ENCODE data around the gene DUSP15. TPM values are rescaled to one million over a fixed set of nuclear protein-coding genes. Genes with fewer than 3 reads are reported as not detected.
A peak's percentile ranks its signal among the peaks of the same experiment; 100 is the strongest.

Gene DUSP15
- total and polyA plus RNA-seq, 5 donors from 2014 or later = not detected

DNA sequence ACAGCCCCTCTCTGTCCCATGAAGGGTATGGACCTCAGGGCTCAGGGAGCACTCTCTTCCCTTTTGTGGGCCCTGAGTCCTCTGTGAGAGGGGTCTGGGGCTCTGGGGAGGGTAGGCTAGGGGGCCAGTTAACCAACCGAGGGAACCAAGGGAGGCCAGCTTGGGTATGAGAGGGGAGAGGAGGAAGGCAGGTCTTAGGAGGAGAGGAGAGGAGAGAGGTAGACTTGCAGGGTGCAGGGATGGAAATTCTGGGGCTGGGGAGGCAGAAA is 720 bp downstream of the DUSP15 start:
- Mint-ChIP-seq H3K36me3 (no peaks in the 10 kb centered on the region), H3K4me3 (peak overlapping the region; percentile 27 to 89 (median 85)), H3K27ac (peak overlapping the region in 1 of 3 donors; percentile 15), H3K9me3 (peaks cover 0 to 2% (median 0%) of the 10 kb centered on the region in 7 donors), H3K27me3 (peaks cover 64% of the 10 kb centered on the region), H3K4me1 (peaks cover 0 to 14% (median 2%) of the 10 kb centered on the region in 4 donors)
- Histone ChIP-seq H3K27ac (ENCODE audit: insufficient read depth, low read length, poor library complexity, severe bottlenecking) (no peak overlapping the region), H3K4me1 (ENCODE audit: control insufficient read depth, insufficient read depth, low read length, poor library complexity, severe bottlenecking) (peaks cover 19% of the 10 kb centered on the region), H3K27me3 (ENCODE audit: control insufficient read depth, insufficient read depth, low read length) (peaks cover 28% of the 10 kb centered on the region), H3K9me3 (ENCODE audit: control insufficient read depth in 2 of 2, low read length in 2 of 2) (no peaks in the 10 kb centered on the region), H3K4me3 (ENCODE audit: low read depth, low read length) (peak overlapping the region; percentile 37), H3K36me3 (ENCODE audit: control insufficient read depth, insufficient read depth, low read length) (no peaks in the 10 kb centered on the region)
- no peak for DNase-seq
- ATAC-seq (ENCODE audit: low read depth in 2 of 2) = no peak

DNA sequence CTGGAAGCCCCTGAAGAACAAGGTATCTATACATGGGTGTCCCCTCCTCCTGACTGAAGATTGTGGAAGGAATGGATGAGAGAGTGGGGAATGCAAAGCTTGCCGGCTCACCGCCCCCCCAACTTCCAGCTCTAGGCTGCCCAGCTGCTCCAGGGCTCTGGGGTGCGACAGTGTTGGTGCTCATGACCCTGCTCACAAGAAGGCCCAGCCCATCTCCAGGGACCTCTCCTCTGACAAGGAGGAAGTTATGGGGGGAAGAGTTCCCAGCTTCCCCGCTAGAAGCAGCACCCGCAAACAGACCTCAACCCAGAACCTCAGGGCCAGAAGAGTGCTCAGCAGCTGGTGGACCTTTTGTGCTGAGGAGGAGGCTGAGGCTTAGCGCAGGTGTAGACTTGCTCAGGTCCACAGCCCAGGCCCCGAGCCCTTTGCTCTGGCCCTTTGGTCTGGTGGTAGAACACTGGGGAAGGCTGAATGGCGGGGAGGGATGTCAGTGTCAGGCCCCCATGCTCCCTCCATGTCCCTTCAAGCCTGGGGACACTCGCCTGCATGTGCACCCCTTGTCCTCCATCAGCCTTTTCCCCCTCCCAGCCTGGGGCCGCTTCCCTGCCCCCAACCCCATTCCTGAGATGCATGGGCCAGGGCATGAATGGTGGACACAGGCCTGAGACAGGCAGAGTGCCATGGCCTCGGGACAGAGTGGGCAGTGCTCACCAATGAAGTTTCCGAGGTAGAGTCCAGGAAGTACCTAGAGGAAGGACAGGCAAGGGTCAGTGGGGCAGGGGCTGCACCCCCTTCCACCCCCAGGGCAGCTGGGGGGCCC is 1.3 kb downstream of the DUSP15 start:
- Histone ChIP-seq H3K4me1 (ENCODE audit: control insufficient read depth, insufficient read depth, low read length, poor library complexity, severe bottlenecking) (peaks cover 19% of the 10 kb centered on the region), H3K4me3 (ENCODE audit: low read depth, low read length) (no peak overlapping the region), H3K27ac (ENCODE audit: insufficient read depth, low read length, poor library complexity, severe bottlenecking) (no peak overlapping the region), H3K36me3 (ENCODE audit: control insufficient read depth, insufficient read depth, low read length) (no peaks in the 10 kb centered on the region), H3K9me3 (ENCODE audit: control insufficient read depth in 2 of 2, low read length in 2 of 2) (no peaks in the 10 kb centered on the region), H3K27me3 (ENCODE audit: control insufficient read depth, insufficient read depth, low read length) (peaks cover 28% of the 10 kb centered on the region)
- no peak for ATAC-seq (ENCODE audit: low read depth in 2 of 2)
- Mint-ChIP-seq H3K27me3 (peaks cover 60% of the 10 kb centered on the region), H3K36me3 (no peaks in the 10 kb centered on the region), H3K4me3 (peak overlapping the region in 3 of 4 donors; percentile 27 to 73 (median 48)), H3K4me1 (peaks cover 0 to 14% (median 2%) of the 10 kb centered on the region in 4 donors), H3K9me3 (peaks cover 0 to 2% (median 0%) of the 10 kb centered on the region in 7 donors), H3K27ac (no peak overlapping the region)
- no peak for DNase-seq

DNA sequence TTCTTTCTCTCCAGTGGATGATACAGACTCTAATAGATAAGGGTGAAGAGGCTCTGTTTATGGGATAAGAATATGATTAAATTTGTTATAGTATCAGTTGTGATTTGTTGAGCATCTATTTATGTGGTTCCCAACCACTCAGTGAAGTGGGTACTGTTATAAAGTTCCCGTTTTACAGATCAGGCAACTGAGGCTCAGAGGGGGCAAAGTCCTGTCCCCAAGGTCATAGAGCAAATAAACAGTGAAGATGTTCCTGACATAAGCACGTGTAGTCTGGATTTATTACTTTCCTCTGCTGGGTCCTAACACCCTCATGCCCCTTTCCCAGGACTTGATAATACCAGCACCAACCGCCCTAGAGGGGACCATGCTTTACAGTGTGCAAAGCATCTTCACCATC is 4.1 kb downstream of the DUSP15 start:
- DNase-seq (no peak), ATAC-seq (ENCODE audit: low read depth in 2 of 2) (no peak)
- Histone ChIP-seq H3K9me3 (ENCODE audit: control insufficient read depth in 2 of 2, low read length in 2 of 2) (no peaks in the 10 kb centered on the region), H3K27me3 (ENCODE audit: control insufficient read depth, insufficient read depth, low read length) (peaks cover 14% of the 10 kb centered on the region), H3K27ac (ENCODE audit: insufficient read depth, low read length, poor library complexity, severe bottlenecking) (no peak overlapping the region), H3K4me3 (ENCODE audit: low read depth, low read length) (no peak overlapping the region), H3K36me3 (ENCODE audit: control insufficient read depth, insufficient read depth, low read length) (no peaks in the 10 kb centered on the region), H3K4me1 (ENCODE audit: control insufficient read depth, insufficient read depth, low read length, poor library complexity, severe bottlenecking) (peaks cover 21% of the 10 kb centered on the region)
- Mint-ChIP-seq H3K9me3 (peaks cover 0 to 2% (median 0%) of the 10 kb centered on the region in 7 donors), H3K27me3 (peaks cover 42% of the 10 kb centered on the region), H3K4me1 (peaks cover 0 to 25% (median 4%) of the 10 kb centered on the region in 4 donors), H3K36me3 (no peaks in the 10 kb centered on the region), H3K27ac (no peak overlapping the region), H3K4me3 (no peak overlapping the region)

DNA sequence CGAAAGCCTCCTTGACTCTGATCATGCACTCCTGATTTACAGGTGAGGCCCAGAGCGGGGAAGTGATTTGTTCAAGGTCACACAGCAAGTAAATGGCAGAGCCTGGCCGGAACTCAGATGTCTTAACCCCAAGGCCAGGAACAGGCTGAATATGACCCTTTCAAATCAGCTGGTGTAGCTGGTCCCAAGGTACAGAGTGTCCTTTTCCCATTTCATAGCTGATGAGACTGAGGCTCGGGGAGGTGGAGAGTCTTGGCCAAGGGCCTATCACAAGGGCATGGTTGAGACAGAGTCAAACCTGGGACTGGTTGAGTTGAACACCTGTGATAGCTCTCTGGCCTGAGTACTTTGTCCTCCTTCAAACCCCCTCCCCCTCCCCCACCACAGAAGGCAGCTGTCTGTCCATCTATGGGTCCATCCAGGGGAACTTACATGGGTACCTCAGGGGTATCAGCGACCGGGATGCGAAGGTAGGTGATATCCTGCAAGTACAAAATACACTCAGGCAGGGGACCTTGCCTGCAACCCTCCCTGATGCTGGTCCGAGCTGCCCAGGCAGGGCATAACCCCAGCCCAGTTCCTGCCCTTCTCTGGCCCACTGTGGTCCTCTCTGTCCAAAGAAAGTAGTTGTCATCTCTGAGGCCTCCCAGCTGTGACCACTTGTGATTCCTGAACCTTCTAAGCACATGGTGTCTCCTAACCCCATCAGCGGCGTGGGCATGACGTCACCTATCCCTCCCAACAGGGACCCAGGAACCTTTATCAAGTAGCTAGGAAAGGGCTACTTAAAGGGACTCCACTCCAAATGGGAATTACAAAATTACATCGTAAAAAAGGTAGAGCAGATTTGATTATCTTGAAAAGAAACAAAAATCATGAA is 5.6 kb downstream of the DUSP15 start:
- DNase-seq = no peak

DNA sequence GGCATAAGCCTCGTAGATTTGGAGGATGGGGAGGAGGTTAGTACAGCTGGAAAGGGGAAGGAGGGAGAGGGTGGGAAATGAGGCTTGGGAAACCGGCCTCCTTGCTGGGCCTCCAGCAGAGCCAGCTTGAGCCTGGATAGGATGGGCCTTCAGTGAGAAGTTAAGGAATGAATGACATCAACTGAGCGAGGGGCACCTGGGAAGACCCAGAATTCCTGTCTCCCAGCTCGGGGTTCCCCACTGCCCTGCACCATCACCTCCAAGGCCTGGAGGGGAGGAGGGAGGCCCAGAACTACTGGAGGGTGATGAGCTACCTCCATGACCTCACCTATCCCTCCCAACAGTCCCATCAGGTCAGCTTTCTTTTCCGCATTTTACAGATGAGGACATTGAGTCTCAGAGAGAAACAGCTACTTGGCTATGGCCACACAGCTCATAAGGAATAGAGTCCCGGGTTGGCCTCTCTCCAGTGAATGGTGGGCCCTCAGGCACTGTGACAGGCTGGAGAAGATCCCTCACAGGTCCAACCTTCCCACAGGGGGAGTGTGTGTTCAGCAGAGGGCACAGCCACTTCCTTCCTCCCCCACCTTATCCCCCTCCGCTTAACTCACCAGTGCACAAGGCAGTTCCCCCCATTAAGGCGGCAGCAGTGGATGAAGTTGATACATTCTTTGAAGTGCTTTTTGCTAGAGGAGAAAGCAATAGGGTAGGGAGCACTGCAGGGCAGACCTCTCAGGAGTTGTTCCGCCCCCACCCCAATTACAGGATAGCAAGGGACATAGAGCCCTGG is 6.8 kb downstream of the DUSP15 start:
- H3K4me3 Mint-ChIP-seq = no peak overlapping the region
- no peak overlapping the region for H3K27ac Mint-ChIP-seq
- no peaks in the 10 kb centered on the region for H3K36me3 Mint-ChIP-seq
- ATAC-seq (ENCODE audit: low read depth in 2 of 2) (no peak), DNase-seq (no peak)
- H3K9me3 ChIP-seq (ENCODE audit: control insufficient read depth in 2 of 2, low read length in 2 of 2) = no peaks in the 10 kb centered on the region
- no peak overlapping the region for H3K4me3 ChIP-seq (ENCODE audit: low read depth, low read length)
- peaks cover 0 to 20% (median 2%) of the 10 kb centered on the region in 4 donors for H3K4me1 Mint-ChIP-seq
- H3K27me3 ChIP-seq (ENCODE audit: control insufficient read depth, insufficient read depth, low read length) = peaks cover 14% of the 10 kb centered on the region
- H3K36me3 ChIP-seq (ENCODE audit: control insufficient read depth, insufficient read depth, low read length) = no peaks in the 10 kb centered on the region
- H3K27ac ChIP-seq (ENCODE audit: insufficient read depth, low read length, poor library complexity, severe bottlenecking) = no peak overlapping the region
- H3K4me1 ChIP-seq (ENCODE audit: control insufficient read depth, insufficient read depth, low read length, poor library complexity, severe bottlenecking) = peaks cover 13% of the 10 kb centered on the region
- peaks cover 48% of the 10 kb centered on the region for H3K27me3 Mint-ChIP-seq
- no peaks in the 10 kb centered on the region for H3K9me3 Mint-ChIP-seq

More for the DNA sequence above, 5.6 kb downstream of the DUSP15 start:
- H3K27ac Mint-ChIP-seq = no peak overlapping the region
- peaks cover 45% of the 10 kb centered on the region for H3K27me3 Mint-ChIP-seq
- no peaks in the 10 kb centered on the region for H3K9me3 Mint-ChIP-seq
- peaks cover 17% of the 10 kb centered on the region for H3K4me1 ChIP-seq (ENCODE audit: control insufficient read depth, insufficient read depth, low read length, poor library complexity, severe bottlenecking)
- no peaks in the 10 kb centered on the region for H3K9me3 ChIP-seq (ENCODE audit: control insufficient read depth in 2 of 2, low read length in 2 of 2)
- H3K27me3 ChIP-seq (ENCODE audit: control insufficient read depth, insufficient read depth, low read length) = peaks cover 10% of the 10 kb centered on the region
- no peak overlapping the region for H3K27ac ChIP-seq (ENCODE audit: insufficient read depth, low read length, poor library complexity, severe bottlenecking)
- peaks cover 0 to 25% (median 2%) of the 10 kb centered on the region in 4 donors for H3K4me1 Mint-ChIP-seq
- no peak overlapping the region for H3K4me3 Mint-ChIP-seq
- H3K36me3 Mint-ChIP-seq = no peaks in the 10 kb centered on the region
- no peaks in the 10 kb centered on the region for H3K36me3 ChIP-seq (ENCODE audit: control insufficient read depth, insufficient read depth, low read length)
- no peak overlapping the region for H3K4me3 ChIP-seq (ENCODE audit: low read depth, low read length)
- no peak for ATAC-seq (ENCODE audit: low read depth in 2 of 2)

DNA sequence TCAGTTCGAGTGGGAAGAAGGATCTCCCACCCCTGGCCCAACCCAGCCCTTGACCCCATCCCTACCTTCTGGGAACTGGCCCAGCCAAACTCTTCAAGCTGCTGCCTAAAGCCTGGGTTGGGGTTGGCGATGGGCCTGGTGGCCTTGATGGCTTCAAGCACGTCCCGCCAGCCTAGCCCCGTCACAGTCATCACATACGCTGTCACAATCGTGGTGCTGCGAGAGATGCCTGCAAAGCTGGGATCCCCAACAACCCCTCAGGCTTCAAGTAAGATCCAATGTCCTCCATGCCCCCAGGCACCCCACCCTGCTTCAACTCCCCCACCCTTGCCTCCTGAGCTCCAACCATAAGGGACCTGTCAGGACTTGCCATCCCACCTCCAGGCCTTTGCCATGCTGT is 7.8 kb downstream of the DUSP15 start:
- Mint-ChIP-seq H3K9me3 (peaks cover 0 to 2% (median 0%) of the 10 kb centered on the region in 7 donors), H3K4me1 (peaks cover 0 to 20% (median 2%) of the 10 kb centered on the region in 4 donors), H3K27ac (no peak overlapping the region), H3K4me3 (peak overlapping the region in 2 of 4 donors; percentile 47 to 48), H3K36me3 (no peaks in the 10 kb centered on the region), H3K27me3 (peaks cover 45% of the 10 kb centered on the region)
- no peaks in the 10 kb centered on the region for H3K9me3 ChIP-seq (ENCODE audit: control insufficient read depth in 2 of 2, low read length in 2 of 2)
- DNase-seq (no peak), ATAC-seq (ENCODE audit: low read depth in 2 of 2) (no peak)
- peaks cover 13% of the 10 kb centered on the region for H3K4me1 ChIP-seq (ENCODE audit: control insufficient read depth, insufficient read depth, low read length, poor library complexity, severe bottlenecking)
- H3K36me3 ChIP-seq (ENCODE audit: control insufficient read depth, insufficient read depth, low read length) = no peaks in the 10 kb centered on the region
- no peak overlapping the region for H3K27ac ChIP-seq (ENCODE audit: insufficient read depth, low read length, poor library complexity, severe bottlenecking)
- peaks cover 10% of the 10 kb centered on the region for H3K27me3 ChIP-seq (ENCODE audit: control insufficient read depth, insufficient read depth, low read length)
- H3K4me3 ChIP-seq (ENCODE audit: low read depth, low read length) = no peak overlapping the region

DNA sequence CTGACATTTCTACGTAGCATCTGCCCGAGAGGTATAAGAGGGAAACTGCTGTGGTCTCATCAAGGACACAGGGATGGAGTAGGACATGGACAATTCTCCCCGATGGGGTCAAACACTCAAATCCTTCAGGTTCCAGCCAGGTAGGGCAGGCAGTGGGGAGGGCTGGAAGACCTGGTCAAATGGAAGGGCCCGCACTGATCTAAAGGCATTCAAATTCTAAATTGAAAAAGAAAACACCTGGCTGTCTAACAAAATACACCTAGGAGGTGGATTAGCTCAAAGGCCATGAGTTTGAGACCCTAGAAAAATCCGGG is 8.2 kb downstream of the DUSP15 start:
- ATAC-seq (ENCODE audit: low read depth in 2 of 2) (no peak), DNase-seq (no peak)
- H3K27me3 Mint-ChIP-seq = peaks cover 42% of the 10 kb centered on the region
- no peaks in the 10 kb centered on the region for H3K9me3 ChIP-seq (ENCODE audit: control insufficient read depth in 2 of 2, low read length in 2 of 2)
- peaks cover 0 to 20% (median 2%) of the 10 kb centered on the region in 4 donors for H3K4me1 Mint-ChIP-seq
- H3K27ac Mint-ChIP-seq = no peak overlapping the region
- H3K36me3 Mint-ChIP-seq = no peaks in the 10 kb centered on the region
- peaks cover 13% of the 10 kb centered on the region for H3K4me1 ChIP-seq (ENCODE audit: control insufficient read depth, insufficient read depth, low read length, poor library complexity, severe bottlenecking)
- peaks cover 10% of the 10 kb centered on the region for H3K27me3 ChIP-seq (ENCODE audit: control insufficient read depth, insufficient read depth, low read length)
- H3K27ac ChIP-seq (ENCODE audit: insufficient read depth, low read length, poor library complexity, severe bottlenecking) = no peak overlapping the region
- no peak overlapping the region for H3K4me3 ChIP-seq (ENCODE audit: low read depth, low read length)
- peaks cover 0 to 2% (median 0%) of the 10 kb centered on the region in 7 donors for H3K9me3 Mint-ChIP-seq
- H3K4me3 Mint-ChIP-seq = peak overlapping the region in 3 of 4 donors; percentile 52 to 90 (median 65)
- H3K36me3 ChIP-seq (ENCODE audit: control insufficient read depth, insufficient read depth, low read length) = no peaks in the 10 kb centered on the region

All from CD4-positive, CD25-positive, alpha-beta regulatory T cell (primary cell).